NCI-H748 (cell line): ENCODE measurements around the gene GMPR.
A peak's percentile ranks its signal among the peaks of the same experiment; 100 is the strongest.

ENCODE experiments used
- DNase-seq: peaks from one replicate; lab custom pipeline; 2025; ENCODE audit not compliant: unreplicated experiment; lab: John Stamatoyannopoulos, UW

Gene GMPR

DNA sequence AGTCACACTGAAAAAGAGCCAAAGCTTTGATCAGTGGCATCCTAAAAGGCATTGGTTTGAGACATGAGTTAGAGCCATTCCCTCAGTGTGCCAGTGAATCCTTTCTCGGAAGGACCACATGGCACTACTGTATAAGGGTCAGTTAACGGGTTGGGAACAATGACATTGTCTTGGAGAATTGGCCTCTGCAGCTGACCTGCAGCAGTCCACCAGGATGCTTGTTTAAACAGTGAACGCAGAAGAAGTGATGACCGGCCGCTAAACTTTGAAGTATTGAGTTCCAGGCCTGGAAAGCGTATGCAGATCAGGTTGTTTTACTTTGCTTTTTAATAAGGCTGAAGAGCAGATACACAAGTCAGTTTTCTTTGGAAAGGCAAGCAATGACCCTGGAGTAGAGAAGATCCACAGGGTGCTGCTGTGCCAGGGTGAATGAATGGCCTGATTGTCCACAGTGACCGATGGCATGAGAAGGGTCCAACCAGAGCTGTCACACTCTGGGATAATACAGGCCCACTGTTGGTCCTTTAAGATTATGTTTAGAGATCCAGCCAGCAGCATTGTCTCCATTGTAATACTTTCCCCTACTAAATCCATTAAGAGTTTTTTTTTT, 57.8 kb downstream of the GMPR start:
- DNase-seq: no peak

DNA sequence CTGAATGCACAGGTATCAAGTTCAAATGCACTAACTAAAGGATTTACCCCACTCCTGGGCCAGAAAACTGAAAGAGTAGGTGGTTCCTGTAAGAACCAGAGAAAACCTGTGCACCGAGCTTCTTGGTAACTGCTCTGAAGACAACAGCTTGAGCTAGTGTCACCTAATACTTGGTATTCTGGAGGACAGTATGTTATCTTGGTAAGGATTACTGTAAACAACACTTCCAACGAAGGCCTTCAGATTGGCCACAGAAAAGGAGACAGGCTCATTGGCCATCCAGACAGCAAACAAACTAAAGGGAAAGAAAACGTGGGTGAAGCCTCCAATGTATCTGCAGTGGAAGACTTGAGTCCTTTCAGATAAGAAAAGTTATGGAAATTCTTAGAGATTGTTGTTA, 61.5 kb downstream of the GMPR start:
- no peak for DNase-seq

DNA sequence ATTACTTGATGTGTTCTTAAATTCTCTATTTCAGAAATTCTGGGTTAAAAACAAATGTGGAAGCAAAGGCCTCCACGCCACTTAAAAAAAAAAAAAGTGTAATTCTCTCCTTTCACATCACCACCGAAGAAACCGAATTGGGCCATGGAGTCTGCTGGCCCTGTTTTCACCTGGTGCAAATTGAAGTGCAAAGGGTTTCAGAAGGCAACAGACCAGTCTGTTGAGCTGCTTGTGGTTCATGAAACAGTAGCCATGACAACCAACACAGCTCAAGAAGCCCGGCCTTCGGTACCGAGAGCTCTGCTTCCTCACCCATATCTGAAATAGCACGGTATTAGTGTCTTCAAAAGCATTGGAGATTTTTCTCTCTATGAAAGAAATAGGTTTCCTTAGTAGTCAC, 63.1 kb downstream of the GMPR start:
- DNase-seq: peak; percentile 89

DNA sequence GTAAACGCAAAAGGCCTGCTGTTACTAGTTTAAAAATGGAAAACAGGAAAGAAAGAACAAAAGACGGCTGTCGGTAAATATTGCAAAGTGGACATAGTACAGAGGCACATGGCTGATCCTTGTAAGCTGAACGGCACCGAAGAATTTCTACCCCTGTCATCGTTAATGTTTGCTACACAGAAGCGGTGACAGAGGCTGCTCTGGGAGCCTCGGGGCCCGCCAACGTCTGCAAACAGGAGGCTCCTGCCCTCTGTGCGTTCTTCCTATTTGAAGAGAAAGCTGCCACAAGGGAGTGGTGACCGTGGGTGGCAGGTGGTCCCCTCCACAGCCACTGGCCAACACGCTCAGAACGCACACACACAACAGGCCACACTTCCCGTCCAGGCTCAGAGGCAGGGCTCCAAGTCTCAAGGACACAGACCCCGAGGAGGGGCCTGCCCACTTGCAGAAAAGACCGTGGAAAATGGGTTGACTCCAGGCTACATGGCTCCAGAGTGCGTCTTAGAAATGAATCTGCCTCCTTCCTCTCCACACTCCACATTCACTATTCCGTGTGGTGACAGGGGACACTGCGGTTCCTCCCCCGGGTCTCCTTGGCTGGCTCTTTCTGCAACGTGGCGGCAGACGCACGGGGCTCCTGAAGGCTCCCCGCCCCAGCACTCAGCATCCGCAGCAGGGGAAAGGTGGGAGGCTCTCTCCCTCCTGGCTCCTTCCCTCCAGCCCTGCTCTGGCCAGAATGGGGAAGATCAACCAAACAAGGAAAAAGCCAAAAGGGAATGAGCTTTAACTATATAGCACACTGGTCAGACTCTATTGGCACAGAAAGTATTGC, 64.5 kb downstream of the GMPR start:
- DNase-seq: peak; percentile 71

DNA sequence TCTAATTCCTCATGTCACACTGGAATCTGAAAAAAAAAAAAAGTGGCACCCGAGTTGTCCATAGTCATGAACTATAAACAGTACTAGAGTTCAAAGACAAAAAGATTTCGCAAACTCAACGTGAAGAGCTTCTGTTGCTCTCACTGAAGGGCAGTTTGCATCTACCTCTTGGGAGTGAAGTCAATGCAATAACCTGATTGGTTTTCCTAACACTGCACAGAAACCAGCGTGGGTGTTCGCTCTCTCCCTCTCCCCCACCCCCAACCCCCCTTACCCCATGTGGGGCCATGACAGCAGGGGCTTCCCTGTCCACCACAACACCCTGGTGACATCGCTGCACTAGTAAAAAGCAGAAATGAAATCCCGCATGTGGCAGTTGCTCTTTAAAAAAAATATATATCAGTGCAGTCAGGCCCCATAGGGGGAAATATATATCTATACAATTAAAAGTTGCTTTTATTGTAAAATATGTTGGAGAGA, 66.9 kb downstream of the GMPR start:
- DNase-seq: no peak

DNA sequence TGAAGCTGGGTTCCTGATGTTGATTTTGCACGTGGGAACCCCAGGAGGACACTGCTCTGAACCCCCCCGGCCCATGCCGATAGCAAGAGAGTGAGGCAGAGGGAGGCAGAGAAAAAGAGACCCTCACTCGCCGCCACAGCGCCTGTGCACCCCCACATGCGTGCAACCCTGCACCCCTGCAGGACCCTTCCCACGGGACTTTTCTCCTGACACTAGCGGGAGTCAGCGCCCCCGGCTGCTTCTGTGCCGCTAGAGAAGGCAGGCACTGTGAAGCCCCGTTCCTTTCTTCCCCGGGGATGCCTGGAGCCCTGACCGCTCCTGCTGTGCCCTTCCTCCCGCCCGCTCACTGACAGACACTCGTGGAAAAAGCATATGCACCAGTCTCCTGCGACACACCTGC, 67.4 kb downstream of the GMPR start:
- DNase-seq: no peak

DNA sequence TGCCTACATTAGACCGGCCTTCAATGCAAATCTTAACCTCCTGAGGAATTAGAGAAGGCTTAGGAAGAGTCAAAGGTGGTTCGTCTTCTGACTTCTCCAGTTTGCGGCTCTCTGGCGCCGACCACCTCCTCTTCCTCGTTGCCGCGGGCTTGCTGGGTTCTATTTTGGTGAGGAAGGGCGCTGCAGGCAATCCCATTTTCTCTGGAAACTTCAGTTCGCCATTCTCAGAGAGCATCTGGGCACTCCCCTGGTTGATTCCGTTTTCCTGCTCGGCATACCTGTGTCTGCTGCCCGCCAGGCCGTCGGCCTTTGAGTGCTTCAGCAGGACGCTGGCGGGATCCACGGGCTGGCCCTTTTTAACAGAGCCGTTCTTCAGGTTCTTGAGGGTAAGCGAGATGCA, 67.9 kb downstream of the GMPR start:
- no peak for DNase-seq

DNA sequence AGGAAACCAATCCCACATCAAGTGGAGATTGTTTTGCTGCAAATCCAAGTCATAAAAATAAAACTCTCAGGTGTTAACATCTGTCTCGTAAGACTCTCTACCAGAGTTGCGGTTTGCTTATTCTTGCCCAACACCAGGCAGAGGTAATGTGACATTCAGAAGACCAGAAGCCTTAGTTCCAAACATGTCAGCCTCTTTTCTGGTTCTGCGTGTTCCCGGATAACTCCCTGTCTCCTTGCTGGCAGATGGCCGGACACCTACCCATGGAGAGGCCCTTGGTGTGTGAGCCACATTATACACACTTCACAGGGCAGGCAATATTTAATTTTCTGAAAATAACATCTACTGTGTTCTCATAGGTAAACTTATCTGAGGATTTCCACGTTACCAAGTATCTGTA, 73.4 kb downstream of the GMPR start:
- no peak for DNase-seq

DNA sequence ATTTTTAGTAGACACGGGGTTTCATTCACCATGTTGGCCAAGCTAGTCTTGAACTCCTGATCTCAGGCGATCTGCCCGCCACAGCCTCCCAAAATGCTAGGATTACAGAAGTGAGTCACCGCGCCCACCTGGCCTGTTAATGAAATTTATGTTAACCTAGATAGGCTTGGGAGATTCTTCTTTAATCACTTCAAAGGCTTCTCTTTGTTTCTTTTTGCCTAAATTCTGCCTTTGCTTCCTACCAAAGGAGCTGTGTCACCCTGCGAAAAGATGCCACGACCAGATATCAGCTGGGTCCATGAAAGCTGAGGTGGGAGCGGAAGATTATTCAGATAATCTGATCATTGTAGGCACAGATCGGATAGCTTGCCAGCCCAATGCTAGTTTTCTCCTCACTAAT, 75.3 kb downstream of the GMPR start:
- no peak for DNase-seq

DNA sequence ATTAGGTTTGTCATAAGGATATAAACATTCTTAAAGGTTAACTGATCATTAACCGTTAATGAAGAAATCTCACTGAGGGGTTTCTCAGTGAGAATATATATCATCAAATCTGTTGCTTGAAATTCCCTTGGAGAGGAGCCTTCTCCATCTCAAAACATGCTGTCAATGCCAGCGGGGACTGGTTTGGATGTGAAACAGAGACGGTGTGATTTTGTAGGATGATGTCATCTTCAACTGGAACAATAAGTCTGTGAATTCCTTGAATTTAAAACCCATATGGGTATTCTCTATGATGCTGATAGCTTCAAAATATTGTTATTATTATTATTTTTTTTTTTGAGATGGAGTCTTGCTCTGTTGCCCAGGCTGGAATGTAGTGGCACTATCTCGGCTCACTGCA, 75.9 kb downstream of the GMPR start:
- DNase-seq: no peak

DNA sequence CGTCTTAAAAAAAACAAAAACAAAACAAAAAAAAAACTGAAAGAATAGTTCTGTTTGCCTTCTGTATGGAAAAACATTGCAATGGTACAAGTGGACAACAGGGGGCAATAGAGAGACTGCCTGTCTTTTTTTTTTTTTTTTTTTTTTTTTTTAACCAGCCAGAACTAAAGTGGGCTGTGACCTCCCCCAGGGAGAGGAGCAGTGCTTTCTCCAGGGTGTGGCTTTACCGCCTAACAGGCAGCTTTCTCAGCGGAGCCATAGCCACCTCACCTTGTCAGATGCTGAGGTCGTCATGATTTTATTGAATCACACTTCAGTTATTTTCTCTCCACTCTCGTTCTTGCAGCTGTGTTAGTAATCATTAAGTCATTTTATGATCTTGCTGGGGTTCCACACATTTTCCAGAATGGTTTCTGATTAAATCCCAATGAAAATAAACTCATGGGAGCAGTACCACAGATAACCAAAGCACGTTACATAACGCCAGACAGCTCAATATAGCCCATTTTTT, 78.4 kb downstream of the GMPR start:
- peak; percentile 81 for DNase-seq

DNA sequence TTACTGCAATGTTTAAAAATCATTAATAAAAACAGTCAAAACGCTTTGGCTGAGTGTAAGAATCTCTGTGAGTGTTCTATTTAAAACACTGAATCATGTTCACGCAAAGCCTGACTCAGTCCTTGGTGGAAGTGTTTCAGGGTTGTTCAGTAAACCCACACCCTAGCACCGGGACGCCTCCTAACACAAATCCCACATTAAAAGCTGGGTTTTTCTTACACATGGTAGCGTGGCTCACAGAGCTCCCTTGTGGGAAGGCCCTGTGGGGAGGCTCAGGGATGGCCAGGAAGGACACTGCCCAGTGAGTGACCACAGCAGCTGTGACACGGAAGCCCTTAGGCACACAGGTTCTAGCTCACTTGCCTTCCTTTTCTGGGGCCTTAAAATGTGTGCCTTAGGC, 80.2 kb downstream of the GMPR start:
- DNase-seq: no peak

DNA sequence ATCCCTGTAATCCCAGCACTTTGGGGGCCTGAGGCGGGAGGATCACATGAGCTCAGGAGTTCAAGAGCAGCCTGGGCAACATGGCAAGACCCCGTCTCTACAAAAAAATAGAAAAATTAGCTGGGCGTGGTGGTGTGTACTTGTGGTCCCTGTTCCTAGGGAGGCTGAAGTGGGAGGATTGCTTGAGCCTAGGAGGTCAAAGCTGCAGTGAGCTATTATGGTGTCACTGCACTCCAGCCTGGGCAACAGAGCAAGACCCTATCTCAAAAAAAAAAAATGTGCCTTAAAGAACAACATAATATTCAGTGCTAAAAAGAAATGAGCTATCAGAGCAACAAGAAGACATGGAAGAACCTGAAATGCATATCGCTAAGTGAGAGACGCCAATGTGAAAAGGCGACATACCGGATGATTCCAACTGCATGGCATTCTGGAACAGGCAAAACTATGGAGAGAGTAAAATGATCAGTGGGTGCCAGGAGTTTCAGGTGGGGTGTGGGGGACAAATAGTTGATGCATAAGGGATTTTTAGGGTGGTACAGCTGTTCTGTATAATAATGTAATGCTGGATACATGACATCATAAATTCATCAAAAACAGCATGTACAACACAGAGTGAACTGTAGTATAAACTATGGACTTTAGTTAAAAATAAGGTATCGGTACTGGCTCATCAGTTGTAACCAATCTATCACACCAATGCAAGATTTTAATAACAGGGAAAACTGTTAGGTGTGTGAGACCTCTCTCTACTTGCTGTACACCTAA, 80.8 kb downstream of the GMPR start:
- no peak for DNase-seq

DNA sequence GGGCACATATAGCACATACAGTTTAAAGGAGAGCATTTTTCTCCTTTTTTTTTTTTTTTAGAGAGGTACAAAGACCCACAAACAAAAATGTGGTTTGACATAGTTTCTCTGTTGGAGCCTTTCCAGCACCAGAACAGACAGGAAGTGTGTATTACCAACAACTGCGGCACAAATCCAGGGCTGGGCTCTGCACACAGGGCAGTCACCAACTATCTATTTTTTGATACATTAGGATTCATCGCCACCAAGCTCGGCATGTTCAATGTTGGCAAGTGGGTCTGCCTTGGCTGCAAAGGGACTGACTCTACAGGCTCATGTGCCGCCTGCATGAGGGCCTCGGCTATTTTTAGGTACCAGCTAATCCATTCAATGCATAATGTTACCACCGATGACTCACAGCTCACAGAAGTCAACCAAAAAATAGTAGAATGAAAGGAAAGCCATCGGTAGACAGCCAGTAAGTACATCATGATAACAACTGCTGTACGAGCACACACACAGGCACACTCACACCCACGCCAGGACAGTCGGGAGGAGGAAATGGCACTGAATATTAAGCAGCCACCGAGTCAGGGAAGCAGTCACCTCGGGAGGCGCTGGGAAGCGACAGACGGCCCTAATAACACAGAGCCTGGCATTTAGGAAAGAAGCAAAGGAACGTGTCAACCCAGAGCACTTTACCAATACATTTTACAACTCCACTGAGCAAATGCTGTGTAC, 81.6 kb downstream of the GMPR start:
- no peak for DNase-seq

DNA sequence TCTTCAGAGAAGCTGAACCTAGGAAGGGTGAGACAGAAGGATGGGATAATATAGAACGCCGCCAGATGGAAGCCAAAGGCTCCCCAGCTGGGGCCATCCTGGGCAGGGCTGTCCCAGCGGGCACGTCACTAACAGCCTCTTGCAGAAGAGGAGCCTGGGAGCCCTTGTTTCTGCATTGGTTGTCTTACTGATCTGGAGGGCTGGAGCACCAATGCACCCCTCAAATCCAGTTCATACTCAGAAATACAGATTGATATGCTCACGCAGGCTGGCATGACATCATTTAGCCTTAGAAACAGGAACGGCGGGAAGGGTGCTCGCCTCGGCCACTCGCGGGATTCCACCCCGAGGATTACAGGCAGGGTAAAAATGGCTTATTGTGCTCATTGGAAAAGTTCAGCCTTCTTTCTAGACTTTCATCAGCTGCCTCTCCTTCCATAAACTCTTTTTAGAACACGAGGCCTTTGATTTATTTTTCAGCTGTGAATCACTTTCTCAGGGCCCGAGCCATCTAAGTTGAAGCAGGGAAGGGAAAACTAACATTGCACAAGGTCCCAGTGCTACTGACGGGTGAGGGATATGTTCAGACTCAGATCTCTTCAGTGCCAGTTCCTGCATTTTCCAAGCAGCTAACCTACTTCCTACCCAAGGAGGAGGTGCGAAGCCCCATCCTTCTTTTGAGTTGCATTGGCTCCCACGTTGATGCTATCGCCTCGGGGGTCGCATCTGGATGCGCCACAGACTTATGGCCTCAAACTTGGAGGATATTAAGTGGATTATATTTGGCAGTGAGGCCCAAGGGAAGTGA, 82.3 kb downstream of the GMPR start:
- no peak for DNase-seq

DNA sequence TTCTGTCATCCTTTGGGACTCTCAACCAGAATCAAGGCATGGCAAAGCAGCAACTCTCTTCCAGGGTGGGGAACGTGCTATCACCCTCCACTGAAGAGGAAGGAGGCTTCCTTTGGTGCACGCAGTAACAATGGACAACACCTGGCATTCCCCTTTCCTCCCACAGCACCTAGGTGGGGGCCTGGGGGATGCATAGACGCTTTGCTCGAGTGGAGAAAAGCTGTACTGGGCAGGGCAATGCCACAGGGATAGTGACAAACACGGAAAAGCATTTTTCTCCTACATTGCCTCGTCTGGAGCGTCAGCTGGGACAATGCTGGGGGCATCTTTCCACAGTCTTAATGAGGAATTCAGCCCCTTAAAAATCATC, 82.9 kb downstream of the GMPR start:
- DNase-seq: no peak

DNA sequence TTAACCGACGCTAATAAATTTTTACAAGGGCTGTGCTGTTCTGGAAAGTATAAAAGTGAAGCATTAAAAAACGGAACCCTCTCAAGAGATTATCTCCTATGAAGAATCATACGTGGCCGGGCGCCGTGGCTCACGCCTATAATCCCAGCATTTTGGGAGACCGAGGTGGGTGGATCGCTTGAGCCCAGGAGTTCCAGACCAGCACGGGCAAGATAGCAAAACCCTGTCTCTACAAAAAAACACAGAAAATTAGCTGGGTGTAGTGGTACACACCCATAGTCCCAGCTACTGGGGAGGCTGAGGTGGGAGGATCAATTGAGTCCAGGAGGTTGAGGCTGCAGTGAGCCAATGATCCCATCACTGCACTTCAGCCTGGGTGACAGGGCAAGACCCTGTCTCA, 83.4 kb downstream of the GMPR start:
- DNase-seq: no peak

DNA sequence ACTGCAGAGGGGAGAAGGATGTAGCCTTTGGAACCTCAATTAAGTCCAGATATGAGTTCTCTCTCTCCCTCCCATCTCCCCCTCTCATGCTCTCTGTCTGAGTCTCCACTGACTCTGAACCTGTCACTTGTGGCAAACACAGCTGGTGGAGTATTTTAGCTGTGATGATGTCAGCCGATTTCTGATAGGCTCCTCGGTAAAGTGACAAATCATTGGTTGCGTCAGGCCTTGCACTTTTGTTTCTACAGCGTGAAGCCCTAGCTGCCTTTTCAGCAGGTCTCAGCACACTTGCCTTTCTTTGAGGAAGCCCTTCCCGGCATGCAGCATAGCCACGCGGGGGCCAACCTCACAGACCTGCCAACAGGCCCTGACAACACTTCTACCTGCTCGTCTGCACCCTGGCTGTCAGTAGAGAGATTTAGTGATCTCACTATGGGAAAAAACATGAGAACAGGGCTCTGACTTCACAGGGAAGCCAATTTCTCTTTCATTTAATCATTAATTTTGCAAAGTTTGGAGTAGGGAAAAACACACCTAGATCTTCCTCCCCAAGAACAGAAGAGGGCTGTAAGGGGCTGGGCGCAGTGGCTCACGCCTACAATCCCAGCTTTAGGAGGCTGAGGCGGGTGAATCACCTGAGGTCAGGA, 84.4 kb downstream of the GMPR start:
- peak; percentile 50 for DNase-seq

DNA sequence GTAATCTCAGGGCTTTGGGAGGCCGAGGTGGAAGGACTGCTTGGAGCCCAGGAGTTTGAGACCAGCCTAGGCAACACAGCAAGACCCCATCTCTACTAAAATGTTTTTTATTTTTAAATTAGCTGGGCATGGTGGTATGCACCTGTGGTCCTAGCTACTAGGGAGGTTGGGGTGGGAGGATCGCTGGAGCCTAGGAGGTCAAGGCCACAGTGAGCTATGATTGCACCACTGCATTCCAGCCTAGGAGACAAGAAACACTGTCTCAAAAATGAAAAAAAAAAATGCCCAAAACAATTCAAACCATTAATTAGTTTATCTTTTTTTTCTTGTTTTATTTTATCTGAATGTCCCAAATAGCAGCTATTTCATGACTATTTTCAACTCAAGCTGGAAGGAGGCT, 85.8 kb downstream of the GMPR start:
- DNase-seq: no peak
